Muscle layer of duodenum (tissue), 2 donors: ENCODE measurements around the gene SMOC2.

Experiments
- H3K27ac ChIP-seq: one replicate; pipeline ENCODE4 v1.7.0; 2013; ENCODE audit warnings: mild to moderate bottlenecking, low read length
- H3K27me3 ChIP-seq: one replicate; pipeline ENCODE4 v1.7.0; 2013; ENCODE audit warnings: low read depth, mild to moderate bottlenecking, control low read depth, low read length
- H3K36me3 ChIP-seq, 2 donors: one replicate each; pipeline ENCODE4 v1.7.0; 2013; ENCODE audit warnings: low read length in 2 of 2, control low read depth in 1 of 2, mild to moderate bottlenecking in 1 of 2; ENCODE audit not compliant: insufficient read depth in 2 of 2, control insufficient read depth in 1 of 2
- H3K4me1 ChIP-seq, 2 donors: one replicate each; pipeline ENCODE4 v1.7.0; 2013; ENCODE audit warnings: low read length in 2 of 2, mild to moderate bottlenecking in 2 of 2, control low read depth in 1 of 2, moderate library complexity in 1 of 2; ENCODE audit not compliant: insufficient read depth in 2 of 2, control insufficient read depth in 1 of 2
- H3K4me3 ChIP-seq, 2 donors: one replicate each; pipeline ENCODE4 v1.7.0; 2013; ENCODE audit warnings: low read length in 2 of 2, low read depth in 1 of 2, mild to moderate bottlenecking in 1 of 2
- H3K9me3 ChIP-seq, 2 donors: one replicate each; pipeline ENCODE4 v1.7.0; 2013; ENCODE audit warnings: low read length in 2 of 2, control low read depth in 1 of 2, mild to moderate bottlenecking in 1 of 2; ENCODE audit not compliant: control insufficient read depth in 1 of 2
- donor health status: healthy.

Gene SMOC2

DNA sequence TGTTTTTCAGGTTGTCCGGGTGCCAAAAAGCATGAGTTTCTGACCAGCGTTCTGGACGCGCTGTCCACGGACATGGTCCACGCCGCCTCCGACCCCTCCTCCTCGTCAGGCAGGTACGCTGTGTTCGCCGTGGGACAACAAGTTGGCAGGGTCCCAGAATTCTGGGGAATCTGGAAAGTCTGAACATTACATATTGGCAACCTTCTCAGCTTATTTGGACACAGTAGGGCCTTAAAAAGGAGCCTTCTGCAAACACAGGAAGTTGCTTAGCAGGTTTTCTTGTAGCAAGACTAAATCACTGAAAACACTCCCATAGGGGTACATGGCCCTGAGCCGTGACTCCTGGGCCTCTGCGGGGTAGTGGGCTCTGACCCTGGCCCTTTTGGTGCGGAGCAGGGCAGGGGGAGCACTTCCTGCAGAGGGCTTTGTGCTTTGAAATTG lies 209.7 kb downstream of the SMOC2 start:
- Histone ChIP-seq H3K27ac (no peak overlapping the region), H3K4me1 (no peaks in the 10 kb centered on the region), H3K27me3 (no peaks in the 10 kb centered on the region), H3K36me3 (peaks cover 0 to 4% of the 10 kb centered on the region in 2 donors), H3K9me3 (no peaks in the 10 kb centered on the region), H3K4me3 (no peak overlapping the region)

DNA sequence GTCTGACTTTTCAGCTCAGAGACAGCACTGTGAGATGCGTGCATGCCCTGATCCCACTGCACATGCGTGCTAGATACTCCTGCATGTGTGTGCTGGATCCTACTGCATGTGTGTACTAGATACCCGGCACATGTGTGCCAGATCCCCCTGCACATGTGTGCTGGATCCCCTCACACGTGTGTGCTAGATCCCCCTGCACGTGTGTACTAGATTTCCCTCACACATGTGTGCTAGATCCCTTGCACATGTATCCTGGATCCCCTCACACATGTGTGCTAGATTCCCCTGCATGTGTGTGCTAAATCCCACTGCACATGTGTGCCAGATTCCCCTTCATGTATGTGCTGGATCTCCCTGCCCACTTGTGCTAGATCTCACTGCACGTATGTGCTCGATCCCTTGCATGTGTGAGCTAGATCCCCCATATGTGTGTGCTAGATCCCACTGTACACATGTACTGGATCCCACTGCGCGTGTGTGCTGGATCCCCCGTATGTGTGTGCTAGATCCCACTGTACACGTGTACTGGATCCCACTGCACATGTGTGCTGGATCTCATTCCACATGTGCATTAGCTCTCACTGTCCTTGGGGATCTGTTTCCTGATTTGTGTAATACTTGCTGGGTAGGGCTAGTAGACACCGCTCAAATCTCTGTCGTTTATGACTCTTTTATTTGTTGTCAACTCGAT lies 214.6 kb downstream of the SMOC2 start:
- Histone ChIP-seq H3K36me3 (peaks cover 6% of the 10 kb centered on the region in 2 donors), H3K4me1 (no peaks in the 10 kb centered on the region), H3K27me3 (no peaks in the 10 kb centered on the region), H3K9me3 (no peaks in the 10 kb centered on the region), H3K4me3 (no peak overlapping the region), H3K27ac (no peak overlapping the region)

DNA sequence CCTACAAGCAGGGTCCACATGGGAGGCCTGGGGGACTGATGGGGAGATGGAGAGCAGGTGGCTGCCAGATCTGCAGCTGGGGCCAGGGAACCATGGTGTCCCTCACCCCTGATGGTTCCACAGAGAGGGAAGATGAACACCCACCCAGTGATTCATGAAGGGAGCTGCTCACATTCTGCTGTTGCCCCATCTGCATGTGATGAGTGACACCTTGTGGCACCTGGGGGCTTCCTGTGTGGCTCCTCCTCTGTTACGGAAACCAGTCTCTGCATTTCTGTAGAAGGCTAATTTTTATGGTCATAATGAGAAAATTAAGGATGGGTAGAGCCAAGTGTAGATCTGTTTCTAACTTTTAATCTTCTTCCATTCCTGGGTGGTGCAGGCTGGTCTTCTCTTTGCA lies 217.1 kb downstream of the SMOC2 start:
- no peaks in the 10 kb centered on the region for H3K27me3 ChIP-seq
- no peak overlapping the region for H3K27ac ChIP-seq
- H3K36me3 ChIP-seq, result peaks cover 6 to 11% of the 10 kb centered on the region in 2 donors
- no peaks in the 10 kb centered on the region for H3K9me3 ChIP-seq
- no peak overlapping the region for H3K4me3 ChIP-seq
- no peaks in the 10 kb centered on the region for H3K4me1 ChIP-seq

DNA sequence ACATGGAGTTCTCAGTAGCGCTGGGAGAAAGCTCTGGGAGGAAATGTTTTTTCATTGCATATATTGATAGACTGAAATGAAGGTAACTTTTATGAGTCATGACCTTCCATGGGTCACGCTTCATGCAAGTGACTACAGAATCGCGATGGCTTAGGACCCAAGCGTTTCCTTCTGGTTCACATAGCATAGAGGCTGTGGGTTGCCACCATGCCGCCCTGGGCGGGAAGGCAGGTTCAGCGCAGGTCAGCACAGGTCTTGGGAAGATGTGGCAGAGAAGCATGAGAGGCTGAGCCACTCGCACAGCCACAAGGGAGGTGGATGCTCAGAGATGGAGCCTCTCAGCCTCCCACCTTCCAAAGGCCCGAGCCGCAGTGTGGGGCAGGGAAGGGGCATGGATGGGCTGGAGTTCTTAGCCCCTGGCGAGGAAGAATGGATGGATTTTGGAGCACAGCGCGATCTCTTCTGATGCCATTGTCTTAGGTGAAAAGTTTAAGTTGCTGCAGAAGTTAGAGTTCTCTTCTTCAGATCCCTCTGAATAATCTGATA lies 219.5 kb downstream of the SMOC2 start:
- Histone ChIP-seq H3K36me3 (peaks cover 4 to 11% of the 10 kb centered on the region in 2 donors), H3K9me3 (no peaks in the 10 kb centered on the region), H3K27ac (no peak overlapping the region), H3K4me1 (no peaks in the 10 kb centered on the region), H3K4me3 (no peak overlapping the region), H3K27me3 (no peaks in the 10 kb centered on the region)

DNA sequence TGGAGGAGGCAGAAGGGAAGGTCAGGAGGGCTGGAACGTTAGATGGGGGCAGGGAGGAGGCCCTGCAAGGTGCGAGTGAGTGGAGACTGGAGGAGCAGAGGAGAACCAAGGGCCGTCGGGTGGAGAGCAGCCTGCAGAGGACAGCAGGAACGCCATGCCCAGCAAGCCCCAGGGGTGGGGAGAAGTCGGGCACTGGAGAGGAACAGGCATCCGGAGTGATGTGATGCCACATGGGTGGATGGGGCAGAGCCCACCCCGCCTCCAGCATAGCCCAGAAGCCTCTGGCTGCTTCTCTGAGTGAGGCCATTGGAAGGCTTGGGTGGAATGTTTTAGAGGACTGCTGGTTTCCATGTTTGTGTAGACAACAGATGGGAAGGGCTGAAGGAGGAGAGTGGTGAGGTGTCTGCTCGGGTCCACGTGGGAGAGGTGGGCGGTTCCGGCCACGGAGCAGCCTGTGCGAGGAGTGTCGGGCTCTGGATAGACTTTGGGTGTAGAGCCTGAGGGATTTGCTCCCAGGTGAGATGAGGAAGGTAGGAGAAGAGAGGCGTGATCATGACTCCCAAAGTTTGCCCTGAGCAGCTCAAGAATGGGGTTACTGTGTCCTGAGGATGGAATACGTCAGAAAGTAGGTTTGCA lies 221.4 kb downstream of the SMOC2 start:
- no peaks in the 10 kb centered on the region for H3K27me3 ChIP-seq
- H3K9me3 ChIP-seq, result no peaks in the 10 kb centered on the region
- peaks cover 0 to 5% of the 10 kb centered on the region in 2 donors for H3K36me3 ChIP-seq
- H3K27ac ChIP-seq, result no peak overlapping the region
- no peaks in the 10 kb centered on the region for H3K4me1 ChIP-seq
- H3K4me3 ChIP-seq, result no peak overlapping the region

DNA sequence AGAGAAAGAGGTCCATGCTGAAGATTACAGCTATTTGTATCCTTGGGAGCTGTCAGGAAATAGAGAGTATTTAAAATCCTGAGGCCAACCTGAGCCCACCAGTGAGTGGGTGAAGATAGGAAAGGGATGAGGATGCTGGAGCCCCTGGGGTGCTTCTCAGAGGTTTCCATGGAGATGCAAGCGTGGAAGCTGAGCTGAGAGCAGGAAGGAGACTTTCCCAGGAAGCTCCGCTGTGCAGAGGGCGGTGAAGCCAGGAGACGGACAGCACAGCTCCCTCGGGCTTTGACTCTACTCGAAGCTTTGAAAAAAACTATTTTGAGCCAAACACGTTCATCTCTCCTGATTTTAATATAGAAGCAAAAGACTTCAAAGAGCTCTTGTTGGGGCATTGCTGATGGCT lies 222.1 kb downstream of the SMOC2 start:
- Histone ChIP-seq H3K4me3 (no peak overlapping the region), H3K36me3 (peaks cover 0 to 5% of the 10 kb centered on the region in 2 donors), H3K4me1 (no peaks in the 10 kb centered on the region), H3K27me3 (no peaks in the 10 kb centered on the region), H3K9me3 (no peaks in the 10 kb centered on the region), H3K27ac (no peak overlapping the region)

DNA sequence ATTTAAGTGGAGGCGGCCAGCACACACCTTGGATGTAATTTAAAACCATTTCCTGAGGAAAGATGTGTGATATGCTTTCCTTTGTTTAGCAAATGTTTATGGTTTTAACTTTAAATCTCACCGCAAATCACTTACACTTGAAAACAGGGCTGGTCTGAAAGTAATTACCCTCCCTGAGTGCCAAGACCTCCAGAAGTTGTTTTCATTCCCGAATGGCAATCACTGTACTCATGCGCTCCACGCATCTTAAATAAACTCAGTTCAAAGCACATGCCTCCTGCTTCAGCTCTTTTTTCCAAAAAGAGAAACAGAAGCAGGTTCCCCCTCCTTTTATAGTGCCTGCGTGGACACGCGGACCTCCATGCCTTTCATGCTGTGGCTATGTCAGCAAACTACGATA lies 224.0 kb downstream of the SMOC2 start:
- no peaks in the 10 kb centered on the region for H3K9me3 ChIP-seq
- no peak overlapping the region for H3K4me3 ChIP-seq
- peaks cover 0 to 5% of the 10 kb centered on the region in 2 donors for H3K36me3 ChIP-seq
- H3K27ac ChIP-seq, result no peak overlapping the region
- H3K27me3 ChIP-seq, result no peaks in the 10 kb centered on the region
- no peaks in the 10 kb centered on the region for H3K4me1 ChIP-seq

DNA sequence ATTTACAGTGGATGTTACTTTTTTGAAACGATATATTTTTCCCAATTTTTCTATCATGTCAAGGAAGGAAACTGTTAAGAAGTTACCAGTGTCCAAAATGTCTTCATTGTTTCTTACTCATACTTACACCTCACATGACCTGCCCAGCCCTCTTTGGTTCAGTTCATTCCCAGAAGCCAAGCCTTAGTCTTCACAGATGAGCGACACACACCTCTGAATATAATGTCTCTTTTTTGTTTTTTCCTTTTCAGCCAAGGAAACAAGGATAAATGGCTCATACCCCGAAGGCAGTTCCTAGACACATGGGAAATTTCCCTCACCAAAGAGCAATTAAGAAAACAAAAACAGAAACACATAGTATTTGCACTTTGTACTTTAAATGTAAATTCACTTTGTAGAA lies 225.2 kb downstream of the SMOC2 start:
- no peak overlapping the region for H3K4me3 ChIP-seq
- peaks cover 0 to 5% of the 10 kb centered on the region in 2 donors for H3K36me3 ChIP-seq
- H3K9me3 ChIP-seq, result no peaks in the 10 kb centered on the region
- no peaks in the 10 kb centered on the region for H3K27me3 ChIP-seq
- no peak overlapping the region for H3K27ac ChIP-seq
- no peaks in the 10 kb centered on the region for H3K4me1 ChIP-seq

DNA sequence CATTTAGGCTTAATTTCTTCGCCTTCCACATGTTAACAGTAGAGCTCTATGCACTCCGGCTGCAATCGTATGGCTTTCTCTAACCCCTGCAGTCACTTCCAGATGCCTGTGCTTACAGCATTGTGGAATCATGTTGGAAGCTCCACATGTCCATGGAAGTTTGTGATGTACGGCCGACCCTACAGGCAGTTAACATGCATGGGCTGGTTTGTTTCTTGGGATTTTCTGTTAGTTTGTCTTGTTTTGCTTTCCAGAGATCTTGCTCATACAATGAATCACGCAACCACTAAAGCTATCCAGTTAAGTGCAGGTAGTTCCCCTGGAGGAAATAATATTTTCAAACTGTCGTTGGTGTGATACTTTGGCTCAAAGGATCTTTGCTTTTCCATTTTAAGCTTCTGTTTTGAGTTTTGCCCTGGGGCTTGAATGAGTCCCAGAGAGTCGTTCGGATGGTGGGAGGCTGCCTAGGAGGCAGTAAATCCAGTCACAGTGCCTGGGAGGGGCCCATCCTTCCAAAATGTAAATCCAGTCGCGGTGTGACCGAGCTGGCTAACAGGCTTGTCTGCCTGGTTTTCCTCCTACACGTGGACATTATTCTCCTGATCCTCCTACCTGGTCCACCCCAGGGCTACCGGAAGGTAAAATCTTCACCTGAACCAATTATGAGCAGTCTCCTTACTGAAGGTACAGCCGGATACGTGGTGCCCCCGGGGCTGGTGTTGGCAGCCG lies 225.9 kb downstream of the SMOC2 start:
- no peak overlapping the region for H3K27ac ChIP-seq
- no peaks in the 10 kb centered on the region for H3K9me3 ChIP-seq
- no peak overlapping the region for H3K4me3 ChIP-seq
- no peaks in the 10 kb centered on the region for H3K4me1 ChIP-seq
- no peaks in the 10 kb centered on the region for H3K27me3 ChIP-seq
- H3K36me3 ChIP-seq, result peaks cover 0 to 5% of the 10 kb centered on the region in 2 donors

DNA sequence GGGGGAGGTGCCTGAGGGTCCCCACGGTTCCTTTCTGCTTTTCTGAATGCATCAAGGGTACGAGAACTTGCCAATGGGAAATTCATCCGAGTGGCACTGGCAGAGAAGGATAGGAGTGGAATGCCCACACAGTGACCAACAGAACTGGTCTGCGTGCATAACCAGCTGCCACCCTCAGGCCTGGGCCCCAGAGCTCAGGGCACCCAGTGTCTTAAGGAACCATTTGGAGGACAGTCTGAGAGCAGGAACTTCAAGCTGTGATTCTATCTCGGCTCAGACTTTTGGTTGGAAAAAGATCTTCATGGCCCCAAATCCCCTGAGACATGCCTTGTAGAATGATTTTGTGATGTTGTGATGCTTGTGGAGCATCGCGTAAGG lies 226.4 kb downstream of the SMOC2 start:
- peaks cover 0 to 2% of the 10 kb centered on the region in 2 donors for H3K36me3 ChIP-seq
- H3K4me1 ChIP-seq, result no peaks in the 10 kb centered on the region
- H3K27me3 ChIP-seq, result no peaks in the 10 kb centered on the region
- no peak overlapping the region for H3K4me3 ChIP-seq
- H3K27ac ChIP-seq, result no peak overlapping the region
- H3K9me3 ChIP-seq, result no peaks in the 10 kb centered on the region

DNA sequence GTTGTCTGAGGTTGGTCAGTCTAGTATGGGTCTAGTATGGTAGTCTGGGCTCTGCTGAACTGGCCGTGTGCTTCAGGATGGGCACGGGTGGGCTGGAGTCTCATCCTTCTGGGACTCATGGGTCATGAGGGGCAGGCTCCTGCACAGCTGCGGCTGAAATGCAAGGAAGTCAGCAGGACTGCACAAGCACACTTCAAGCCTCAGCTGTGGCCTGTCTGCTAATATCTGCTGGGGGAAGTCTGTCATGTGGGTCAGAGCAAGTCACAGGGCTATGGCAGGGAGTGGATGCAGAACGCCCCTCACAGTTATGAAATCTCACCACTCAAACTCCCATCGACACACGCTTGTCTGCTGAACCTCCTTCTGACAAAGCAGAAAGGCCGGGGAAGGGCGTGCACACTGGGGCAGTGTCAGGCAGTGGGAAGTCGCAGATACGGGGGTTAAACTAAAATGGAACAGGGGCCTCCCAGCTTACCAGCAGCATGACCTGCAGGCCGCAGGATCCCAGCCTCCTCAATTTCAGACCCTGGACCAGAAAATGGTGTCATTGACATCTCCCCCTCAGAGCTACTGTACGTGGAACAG lies 229.5 kb downstream of the SMOC2 start:
- Histone ChIP-seq H3K27ac (no peak overlapping the region), H3K9me3 (no peaks in the 10 kb centered on the region), H3K4me3 (no peak overlapping the region), H3K36me3 (no peaks in the 10 kb centered on the region), H3K4me1 (no peaks in the 10 kb centered on the region), H3K27me3 (no peaks in the 10 kb centered on the region)
